VCaP (cell line): Measurements from ENCODE around the gene ADGRL3.

Experiments used
- H3K27ac ChIP-seq: fragments of 450-650 bp; 2 replicates; pipeline ENCODE4 v1.5.1; 2017
- CTCF ChIP-seq: fragments of 450-650 bp; conservative IDR thresholded peaks from 2 replicates; pipeline ENCODE4 v1.5.1; 2017; ENCODE audit warnings: mild to moderate bottlenecking, moderate library complexity

The ADGRL3 gene

GRCh38 chr4:61277785-61278760 lies 77.9 kb downstream of the ADGRL3 start:
- H3K27ac ChIP-seq = no peak overlapping the region
- no peak for TF ChIP-seq CTCF

DNA sequence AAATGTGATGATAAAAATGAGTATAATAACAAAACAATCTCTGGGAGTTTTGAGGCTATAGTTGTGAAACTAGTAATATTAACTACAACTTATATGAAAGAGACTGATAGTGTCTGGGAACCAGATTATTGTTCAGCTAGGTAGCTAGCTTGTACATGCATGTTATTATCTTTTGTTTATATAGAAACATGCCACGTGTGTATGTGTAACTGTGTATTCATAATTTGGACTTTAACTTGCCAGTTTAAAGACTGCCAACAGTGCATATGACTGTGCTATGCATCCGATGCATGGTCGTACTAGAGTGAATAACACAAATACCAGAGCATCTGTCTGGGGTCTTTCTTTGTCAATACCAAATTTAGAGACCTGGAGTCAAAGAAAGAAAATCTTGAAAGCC lies 92.2 kb downstream of the ADGRL3 start:
- no peak for TF ChIP-seq CTCF
- no peak overlapping the region for H3K27ac ChIP-seq

- TF ChIP-seq CTCF = no peak
- H3K27ac ChIP-seq = no peak overlapping the region
These were observed 93.7 kb downstream of the ADGRL3 start for GRCh38 chr4:61293707-61294400.

DNA sequence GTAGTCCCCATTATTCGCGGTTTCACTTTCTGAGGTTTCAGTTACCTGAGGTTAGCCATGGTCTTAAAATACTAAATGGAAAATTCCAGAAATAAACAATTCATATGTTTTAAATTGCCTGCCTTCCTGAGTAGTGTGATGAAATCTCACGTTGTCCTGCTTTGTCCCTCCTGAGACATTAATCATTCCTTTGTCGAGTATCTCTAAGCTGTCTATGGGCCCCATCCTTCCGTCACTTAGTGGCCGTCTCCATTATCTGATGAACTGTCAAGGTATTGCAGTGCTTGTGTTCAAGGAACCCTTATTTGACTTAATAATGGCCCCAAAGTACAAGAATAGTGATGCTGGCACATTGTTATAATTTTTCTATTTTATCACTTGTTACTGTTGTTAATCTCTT lies 94.8 kb downstream of the ADGRL3 start:
- TF ChIP-seq CTCF = no peak
- no peak overlapping the region for H3K27ac ChIP-seq

DNA sequence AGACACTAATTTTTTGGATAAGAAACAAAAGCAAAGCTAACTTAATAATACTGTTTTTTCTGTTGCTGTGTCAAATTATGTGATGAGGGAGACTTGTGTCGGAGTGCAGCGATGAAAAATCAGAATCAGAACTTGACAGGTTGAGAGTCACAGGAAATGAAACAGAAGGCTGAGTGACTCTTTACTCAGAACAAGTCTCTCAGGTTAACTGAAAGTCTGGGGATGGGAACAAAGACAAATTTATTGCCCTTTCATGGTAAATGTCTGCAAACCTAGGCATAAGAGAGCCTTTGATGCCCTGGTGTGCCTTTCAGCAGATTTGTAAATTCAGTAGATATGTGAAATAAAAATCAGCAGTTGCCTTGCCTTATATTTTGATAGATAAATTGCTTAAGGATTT lies 96.0 kb downstream of the ADGRL3 start:
- TF ChIP-seq CTCF = no peak

DNA sequence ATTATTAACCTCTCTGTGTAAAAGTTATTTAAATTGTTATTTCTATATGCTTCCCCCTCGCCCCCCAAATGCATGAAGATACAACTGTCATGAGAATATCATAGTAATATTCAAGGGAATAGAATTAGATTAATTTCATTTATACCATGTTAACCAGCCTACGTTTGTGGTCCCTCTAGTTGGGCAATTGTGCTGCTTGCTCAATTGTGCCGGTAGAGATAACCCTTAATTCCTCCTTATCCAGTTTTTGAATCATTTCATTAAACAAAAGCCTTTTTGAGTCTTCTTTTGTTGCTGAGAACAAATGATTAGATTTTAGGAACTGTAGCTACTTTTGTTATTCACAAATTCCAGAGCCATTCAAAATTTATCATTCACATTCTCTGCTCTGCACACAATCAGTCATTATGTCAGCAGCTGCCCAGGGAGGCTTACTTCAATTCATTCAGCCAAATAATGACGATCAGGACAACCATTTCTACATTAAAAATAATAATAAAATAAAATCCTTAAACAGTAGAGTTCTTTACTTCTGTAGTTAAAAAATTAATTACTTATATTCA lies 98.1 kb downstream of the ADGRL3 start:
- TF ChIP-seq CTCF = no peak
- H3K27ac ChIP-seq = no peak overlapping the region

More for the DNA sequence above, 96.0 kb downstream of the ADGRL3 start:
- H3K27ac ChIP-seq = no peak overlapping the region

DNA sequence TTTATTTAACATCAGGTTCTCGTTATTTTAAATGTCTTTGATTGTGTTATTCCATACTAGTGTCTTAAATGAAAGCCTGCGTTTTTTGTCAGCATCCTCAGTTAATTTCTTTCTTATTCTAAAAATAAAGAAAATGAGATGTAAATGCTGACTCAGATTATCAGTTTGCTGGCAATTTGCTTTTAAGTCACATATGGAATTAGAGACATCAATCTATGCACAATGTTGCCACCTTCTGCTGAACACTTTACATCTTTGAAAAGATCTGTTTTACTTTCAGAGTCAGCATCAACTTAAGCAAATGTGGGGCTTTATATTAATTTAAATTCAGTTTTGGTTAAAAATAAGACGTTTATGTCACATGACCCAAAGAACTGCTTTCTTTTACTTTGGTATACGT lies 99.2 kb downstream of the ADGRL3 start:
- TF ChIP-seq CTCF = no peak
- no peak overlapping the region for H3K27ac ChIP-seq
